Neutrophil (primary cell): ENCODE results near the gene PDE7B.

Source experiments
- H3K27ac ChIP-seq: fragments of 200-600 bp; sonication (generic); 2 replicates; pipeline ENCODE4 v1.5.1; 2016; ENCODE audit warnings: mild to moderate bottlenecking, moderate library complexity
- H3K27me3 ChIP-seq: fragments of 200-600 bp; sonication (generic); 2 replicates; pipeline ENCODE4 v1.6.0; 2016; ENCODE audit warnings: mild to moderate bottlenecking
- H3K36me3 ChIP-seq: fragments of 200-600 bp; sonication (generic); 2 replicates; pipeline ENCODE4 v1.5.1; 2017
- H3K4me1 ChIP-seq, 2 experiments: fragments of 200-600 bp in 1 of 2; sonication (generic) in 1 of 2; 1 replicate in 1 of 2; 2 replicates in 1 of 2; pipeline versions ENCODE4 v1.5.1 to v1.6.1; 2013 to 2016; ENCODE audit warnings: low read depth in 1 of 2, low read length in 1 of 2, mild to moderate bottlenecking in 1 of 2, moderate library complexity in 1 of 2; ENCODE audit not compliant: control insufficient read depth in 1 of 2, insufficient read depth in 1 of 2
- H3K4me3 ChIP-seq, 2 experiments: fragments of 200-600 bp in 1 of 2; sonication (generic) in 1 of 2; 1 replicate in 1 of 2; 2 replicates in 1 of 2; pipeline ENCODE4 v1.5.1; 2013 to 2016; ENCODE audit warnings: low read depth in 1 of 2, low read length in 1 of 2, mild to moderate bottlenecking in 1 of 2, moderate library complexity in 1 of 2
- H3K9me3 ChIP-seq: fragments of 200-600 bp; sonication (generic); 2 replicates; pipeline ENCODE4 v1.5.1; 2016
- TF ChIP-seq, protein P1 (sequence below): fragments of 200-600 bp; sonication (generic); IDR thresholded peaks from 2 replicates; pipeline ENCODE4 v1.5.1; 2016; ENCODE audit warnings: antibody characterized with exemption

The PDE7B gene

DNA sequence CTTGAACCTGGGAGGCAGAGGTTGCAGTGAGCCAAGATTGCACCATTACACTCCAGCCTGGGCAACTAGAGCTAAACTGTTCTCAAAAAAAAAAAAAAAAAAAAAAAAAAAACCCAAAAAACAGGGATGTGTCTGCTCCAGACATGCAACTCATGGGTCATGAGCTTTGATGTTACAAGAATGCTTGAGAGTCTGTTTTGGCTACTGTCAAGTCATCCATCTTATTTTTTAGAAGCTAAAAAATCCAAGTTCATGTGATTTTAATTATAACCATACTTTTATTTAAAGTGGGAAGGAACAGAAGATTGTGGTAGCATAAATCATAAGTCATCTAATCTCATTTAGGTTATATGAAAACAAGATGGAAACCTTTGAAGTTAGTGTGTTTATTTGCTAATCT lies 120.6 kb downstream of the PDE7B start:
- Histone ChIP-seq H3K4me3 (no peak overlapping the region), H3K4me1 (no peaks in the 10 kb centered on the region), H3K9me3 (no peaks in the 10 kb centered on the region), H3K36me3 (no peaks in the 10 kb centered on the region), H3K27me3 (no peaks in the 10 kb centered on the region), H3K27ac (no peak overlapping the region)
- TF ChIP-seq, protein P1, sequence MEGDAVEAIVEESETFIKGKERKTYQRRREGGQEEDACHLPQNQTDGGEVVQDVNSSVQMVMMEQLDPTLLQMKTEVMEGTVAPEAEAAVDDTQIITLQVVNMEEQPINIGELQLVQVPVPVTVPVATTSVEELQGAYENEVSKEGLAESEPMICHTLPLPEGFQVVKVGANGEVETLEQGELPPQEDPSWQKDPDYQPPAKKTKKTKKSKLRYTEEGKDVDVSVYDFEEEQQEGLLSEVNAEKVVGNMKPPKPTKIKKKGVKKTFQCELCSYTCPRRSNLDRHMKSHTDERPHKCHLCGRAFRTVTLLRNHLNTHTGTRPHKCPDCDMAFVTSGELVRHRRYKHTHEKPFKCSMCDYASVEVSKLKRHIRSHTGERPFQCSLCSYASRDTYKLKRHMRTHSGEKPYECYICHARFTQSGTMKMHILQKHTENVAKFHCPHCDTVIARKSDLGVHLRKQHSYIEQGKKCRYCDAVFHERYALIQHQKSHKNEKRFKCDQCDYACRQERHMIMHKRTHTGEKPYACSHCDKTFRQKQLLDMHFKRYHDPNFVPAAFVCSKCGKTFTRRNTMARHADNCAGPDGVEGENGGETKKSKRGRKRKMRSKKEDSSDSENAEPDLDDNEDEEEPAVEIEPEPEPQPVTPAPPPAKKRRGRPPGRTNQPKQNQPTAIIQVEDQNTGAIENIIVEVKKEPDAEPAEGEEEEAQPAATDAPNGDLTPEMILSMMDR = no peak

DNA sequence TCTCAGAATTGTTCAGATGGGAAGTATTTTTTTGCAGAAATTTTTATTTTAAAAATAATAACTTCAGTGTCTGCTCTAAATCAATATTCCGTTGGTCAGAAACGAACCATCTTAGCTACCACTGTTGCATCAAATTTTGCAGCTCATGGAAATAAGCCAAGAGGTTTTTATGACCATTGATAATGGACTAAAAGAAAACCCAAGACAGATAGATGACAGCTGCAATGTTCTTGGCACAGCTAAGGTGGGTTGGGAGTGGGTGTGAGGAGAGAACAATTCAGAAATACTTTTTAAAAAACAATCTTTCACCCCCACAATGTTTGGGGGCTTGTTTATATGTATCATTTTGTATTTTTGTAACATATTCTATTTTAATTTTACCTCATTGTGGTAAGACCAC lies 121.1 kb downstream of the PDE7B start:
- H3K4me3 ChIP-seq = no peak overlapping the region
- H3K9me3 ChIP-seq = no peaks in the 10 kb centered on the region
- H3K27ac ChIP-seq = no peak overlapping the region
- TF ChIP-seq, protein P1 = no peak
- no peaks in the 10 kb centered on the region for H3K4me1 ChIP-seq
- no peaks in the 10 kb centered on the region for H3K27me3 ChIP-seq
- H3K36me3 ChIP-seq = no peaks in the 10 kb centered on the region

DNA sequence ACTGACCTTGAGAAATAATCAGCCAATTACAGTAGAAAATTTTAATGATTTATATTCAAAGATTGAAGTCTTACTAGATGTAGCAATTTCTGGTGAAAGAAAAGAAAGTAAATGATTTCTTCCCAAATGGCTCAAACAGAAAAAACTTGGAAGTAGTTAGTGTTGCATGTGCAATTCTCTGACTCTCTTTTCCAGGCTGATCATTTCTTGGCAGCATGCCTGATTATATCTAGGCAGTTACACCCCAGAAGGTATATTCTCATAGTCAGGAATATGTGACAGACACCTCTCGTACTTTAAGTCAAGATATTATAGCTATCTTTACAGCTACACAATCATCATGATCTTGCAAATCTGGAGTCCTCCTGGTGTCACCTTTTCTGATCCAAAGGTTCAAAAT lies 122.9 kb downstream of the PDE7B start:
- Histone ChIP-seq H3K27me3 (no peaks in the 10 kb centered on the region), H3K9me3 (no peaks in the 10 kb centered on the region), H3K36me3 (no peaks in the 10 kb centered on the region), H3K4me3 (no peak overlapping the region), H3K27ac (no peak overlapping the region), H3K4me1 (no peaks in the 10 kb centered on the region)
- TF ChIP-seq, protein P1 = no peak

DNA sequence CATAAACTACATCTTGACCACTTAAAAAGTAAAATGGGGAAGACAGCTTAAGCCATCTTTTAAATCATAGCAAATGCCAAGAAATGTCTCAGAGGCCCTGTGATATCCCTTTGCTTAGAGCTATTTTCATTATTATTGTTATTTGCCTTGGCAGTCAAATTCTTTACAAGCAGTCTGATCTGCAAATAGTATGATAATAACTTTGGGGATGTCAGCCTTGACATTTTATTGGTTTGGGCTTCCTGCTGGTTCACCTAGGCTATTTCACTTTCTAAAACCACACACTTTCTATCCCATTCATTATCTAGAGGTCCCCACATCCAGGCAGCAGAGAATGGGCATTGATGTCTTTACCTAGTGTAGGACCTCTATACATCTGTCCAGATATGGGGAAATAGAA lies 125.1 kb downstream of the PDE7B start:
- no peaks in the 10 kb centered on the region for H3K36me3 ChIP-seq
- TF ChIP-seq, protein P1 = no peak
- no peaks in the 10 kb centered on the region for H3K4me1 ChIP-seq
- no peak overlapping the region for H3K27ac ChIP-seq
- no peak overlapping the region for H3K4me3 ChIP-seq
- H3K9me3 ChIP-seq = no peaks in the 10 kb centered on the region
- no peaks in the 10 kb centered on the region for H3K27me3 ChIP-seq

DNA sequence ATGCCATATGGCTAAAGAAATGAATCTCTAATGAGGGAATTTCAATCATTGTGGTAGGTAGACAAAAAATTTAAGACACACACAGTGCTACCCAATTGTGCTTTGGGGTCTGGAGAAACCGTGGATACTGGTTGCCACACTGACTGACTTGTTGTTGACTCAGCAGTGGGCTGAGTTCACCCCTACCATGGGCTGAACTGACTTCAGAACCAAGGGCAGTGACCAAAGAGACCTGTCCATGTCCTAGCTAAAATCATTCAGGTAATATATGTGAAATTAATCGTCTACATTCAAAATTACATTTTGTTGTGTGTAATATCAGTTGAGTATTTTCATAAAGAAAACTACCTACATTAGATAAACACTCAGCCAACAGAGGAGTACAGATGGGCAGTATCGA lies 131.6 kb downstream of the PDE7B start:
- Histone ChIP-seq H3K36me3 (no peaks in the 10 kb centered on the region), H3K4me3 (no peak overlapping the region), H3K27me3 (no peaks in the 10 kb centered on the region), H3K27ac (no peak overlapping the region), H3K4me1 (no peaks in the 10 kb centered on the region), H3K9me3 (no peaks in the 10 kb centered on the region)
- TF ChIP-seq, protein P1 = no peak
